ENCODE data around the gene XRCC2.

- no peak for TF ChIP-seq CTCF (conservative IDR thresholded peaks at IDR 0.05; ENCODE audit: low read depth, low read length)
- TF ChIP-seq EZH2 (IDR thresholded peaks at IDR 0.05; ENCODE audit: borderline replicate concordance, low read depth, low read length, poor library complexity, severe bottlenecking), result no peak
These were observed 60.8 kb downstream of the XRCC2 start for GRCh38 chr7:152615031-152615741.
